Measurements from ENCODE around the gene B4GALNT4.
"Not testable (repeated sequence)": the region's sequence is repeated elsewhere in the genome, so short reads cannot be mapped to it uniquely, and the experiment has no call there.

Gene B4GALNT4

DNA sequence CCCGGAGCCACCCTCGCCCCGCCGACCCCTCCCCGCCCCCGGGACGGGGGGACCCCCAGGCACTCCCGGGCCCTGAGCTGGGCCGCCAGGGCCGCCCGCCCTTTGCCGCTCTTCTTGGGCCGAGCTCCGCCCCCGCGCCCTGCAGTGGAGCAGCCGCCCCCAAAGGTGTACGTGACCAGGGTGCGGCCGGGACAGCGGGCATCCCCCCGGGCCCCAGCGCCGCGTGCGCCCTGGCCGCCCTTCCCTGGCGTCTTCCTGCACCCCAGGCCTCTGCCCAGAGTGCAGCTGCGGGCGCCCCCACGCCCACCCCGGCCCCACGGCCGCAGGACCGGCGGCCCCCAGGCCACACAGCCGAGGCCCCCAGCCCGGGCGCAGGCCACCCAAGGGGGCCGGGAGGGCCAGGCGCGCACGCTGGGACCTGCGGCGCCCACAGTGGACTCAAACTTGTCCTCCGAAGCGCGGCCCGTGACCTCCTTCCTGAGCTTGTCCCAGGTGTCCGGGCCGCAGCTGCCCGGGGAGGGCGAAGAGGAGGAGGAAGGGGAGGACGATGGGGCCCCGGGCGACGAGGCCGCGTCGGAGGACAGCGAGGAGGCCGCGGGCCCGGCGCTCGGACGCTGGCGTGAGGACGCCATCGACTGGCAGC is 7.4 kb downstream of the B4GALNT4 start:
- no peak for DNase-seq

DNA sequence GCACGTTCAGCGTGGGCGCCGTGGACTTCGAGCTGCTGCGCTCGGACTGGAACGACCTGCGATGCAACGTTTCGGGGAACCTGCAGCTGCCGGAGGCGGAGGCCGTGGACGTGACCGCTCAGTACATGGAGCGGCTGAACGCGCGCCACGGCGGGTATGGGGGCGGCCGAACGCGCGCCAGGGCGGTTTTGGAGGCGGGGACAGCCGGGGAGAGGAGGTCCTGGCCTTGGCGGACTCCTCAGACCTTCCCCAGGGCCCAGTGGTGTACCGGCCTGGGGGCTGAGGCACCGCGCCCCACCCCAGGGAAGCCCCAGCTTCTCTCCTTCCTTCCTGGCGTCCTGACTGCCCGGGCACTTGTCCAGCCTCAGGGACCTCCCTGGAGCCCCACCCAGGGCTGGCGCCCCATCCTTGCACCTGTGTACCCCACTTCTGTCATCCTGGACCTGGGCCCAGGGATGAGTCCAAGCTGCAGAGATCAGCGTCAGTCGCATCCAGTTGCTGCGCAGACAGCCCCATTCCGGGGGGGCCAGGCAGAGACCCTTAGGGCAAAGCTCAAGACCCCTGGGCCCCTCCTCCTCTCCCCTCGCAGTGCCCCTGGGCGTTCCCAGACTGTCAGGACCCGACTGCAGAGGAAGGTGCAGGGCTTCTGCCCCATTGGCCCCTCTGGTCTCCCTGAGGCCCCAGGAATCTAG is 8.0 kb downstream of the B4GALNT4 start:
- DNase-seq: no peak

DNA sequence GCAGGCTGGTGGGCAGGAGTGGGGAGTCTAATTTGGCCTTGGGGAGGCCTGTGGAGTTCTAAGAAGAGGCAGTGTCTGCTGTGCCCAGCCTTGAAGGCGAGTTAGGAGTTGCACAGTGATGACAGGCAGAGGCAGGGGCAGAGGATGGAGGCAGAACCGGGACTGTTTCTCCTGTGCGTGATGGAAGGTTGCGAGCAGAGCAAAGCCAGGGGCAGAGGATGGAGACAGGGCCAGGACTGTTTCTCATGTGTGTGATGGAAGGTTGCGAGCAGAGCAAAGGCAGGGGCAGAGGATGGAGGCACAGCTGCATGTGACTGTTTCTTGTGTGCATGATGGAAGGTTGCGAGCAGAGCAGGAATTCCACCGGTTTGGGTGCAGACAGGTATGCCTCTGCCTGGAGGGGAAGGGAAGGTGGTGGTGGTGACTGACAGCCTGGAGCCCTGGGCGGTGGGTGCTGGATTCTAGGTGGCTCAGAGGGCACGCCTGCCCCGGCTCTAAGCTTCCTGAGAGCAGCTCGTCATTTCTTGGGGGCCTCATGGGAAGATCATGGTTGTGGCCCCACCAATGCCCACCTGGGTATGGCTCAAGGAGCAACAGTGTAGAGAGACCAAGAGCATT is 8.7 kb downstream of the B4GALNT4 start:
- DNase-seq: no peak

DNA sequence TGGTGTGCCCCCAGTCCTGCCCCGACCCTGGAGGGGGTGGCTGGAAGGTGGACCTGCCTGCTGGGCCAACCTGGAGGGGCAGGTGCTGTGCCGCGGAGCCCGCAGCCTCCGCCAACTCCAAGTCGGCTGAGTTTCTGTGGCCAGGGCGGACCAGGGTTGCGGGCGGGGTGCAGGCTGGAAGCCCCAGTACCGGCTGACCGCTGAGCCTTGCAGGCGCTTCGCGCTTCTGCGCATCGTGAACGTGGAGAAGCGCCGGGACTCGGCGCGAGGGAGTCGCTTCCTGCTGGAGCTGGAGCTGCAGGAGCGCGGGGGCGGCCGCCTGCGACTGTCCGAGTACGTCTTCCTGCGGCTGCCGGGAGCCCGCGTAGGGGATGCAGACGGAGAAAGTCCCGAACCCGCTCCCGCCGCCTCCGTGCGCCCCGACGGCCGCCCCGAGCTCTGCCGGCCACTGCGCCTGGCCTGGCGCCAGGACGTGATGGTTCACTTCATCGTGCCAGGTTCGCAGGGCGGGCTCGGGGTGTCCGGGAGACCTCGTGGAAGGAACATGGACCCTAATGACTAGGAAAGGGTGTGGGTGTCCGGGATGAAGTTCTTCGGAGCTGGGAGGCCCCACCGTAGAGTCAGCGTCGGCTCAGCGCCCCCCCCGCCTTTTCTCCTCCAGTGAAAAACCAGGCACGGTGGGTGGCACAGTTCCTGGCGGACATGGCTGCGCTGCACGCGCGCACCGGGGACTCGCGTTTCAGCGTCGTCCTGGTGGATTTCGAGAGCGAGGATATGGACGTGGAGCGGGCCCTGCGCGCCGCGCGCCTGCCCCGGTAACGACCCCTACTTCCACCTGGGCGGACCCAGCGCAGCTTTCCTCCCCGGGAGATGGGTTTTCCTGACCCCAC is 10.2 kb downstream of the B4GALNT4 start:
- no peak for DNase-seq

DNA sequence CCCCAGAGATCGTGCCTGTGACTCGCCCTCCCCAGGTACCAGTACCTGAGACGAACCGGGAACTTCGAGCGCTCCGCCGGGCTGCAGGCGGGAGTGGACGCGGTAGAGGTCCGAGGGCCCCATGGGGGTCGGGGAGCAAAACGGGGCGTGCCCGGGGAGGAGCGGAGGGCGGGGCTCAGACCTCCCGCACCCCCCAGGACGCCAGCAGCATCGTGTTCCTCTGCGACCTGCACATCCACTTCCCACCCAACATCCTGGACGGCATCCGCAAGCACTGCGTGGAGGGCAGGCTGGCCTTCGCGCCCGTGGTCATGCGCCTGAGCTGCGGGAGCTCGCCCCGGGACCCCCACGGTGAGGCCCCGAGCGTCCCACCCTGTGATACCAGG is 10.8 kb downstream of the B4GALNT4 start:
- no peak for DNase-seq

DNA sequence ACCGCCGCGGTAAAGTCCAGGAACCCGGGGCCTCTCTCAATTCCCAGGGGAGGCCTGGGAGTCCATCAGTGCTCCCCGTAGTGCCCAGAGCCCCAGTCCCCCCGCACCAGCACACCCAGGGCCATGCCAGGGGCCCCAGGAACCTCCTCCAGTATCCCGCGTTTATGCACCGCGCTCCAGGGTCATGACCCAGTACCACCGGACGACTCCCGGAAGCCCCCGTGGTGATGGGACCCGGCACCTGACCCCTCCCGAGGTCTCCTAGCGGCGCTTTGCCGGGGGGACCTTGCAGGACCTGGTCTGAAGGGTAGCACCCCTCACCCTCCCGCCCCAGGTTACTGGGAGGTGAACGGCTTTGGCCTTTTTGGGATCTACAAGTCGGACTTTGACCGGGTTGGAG is 11.2 kb downstream of the B4GALNT4 start:
- DNase-seq: no peak

DNA sequence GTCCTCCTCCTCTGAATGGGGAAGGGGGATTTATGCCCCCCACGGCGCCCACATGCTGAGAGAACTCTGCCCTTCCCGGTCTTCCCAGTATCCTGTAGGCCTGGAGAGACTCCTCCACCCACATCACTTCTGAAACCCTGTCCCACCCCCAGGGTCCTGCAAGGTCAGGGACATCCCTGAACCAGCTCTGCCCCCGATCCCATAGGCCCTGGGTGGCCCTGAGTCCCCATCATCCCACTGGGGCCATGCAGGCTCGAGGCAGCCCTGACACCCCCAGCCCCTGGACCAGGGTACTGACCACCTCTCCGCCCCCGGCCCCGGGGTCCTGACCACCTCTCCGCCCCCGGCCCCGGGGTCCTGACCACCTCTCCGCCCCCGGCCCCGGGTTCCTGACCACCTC is 11.7 kb downstream of the B4GALNT4 start:
- DNase-seq: no peak

DNA sequence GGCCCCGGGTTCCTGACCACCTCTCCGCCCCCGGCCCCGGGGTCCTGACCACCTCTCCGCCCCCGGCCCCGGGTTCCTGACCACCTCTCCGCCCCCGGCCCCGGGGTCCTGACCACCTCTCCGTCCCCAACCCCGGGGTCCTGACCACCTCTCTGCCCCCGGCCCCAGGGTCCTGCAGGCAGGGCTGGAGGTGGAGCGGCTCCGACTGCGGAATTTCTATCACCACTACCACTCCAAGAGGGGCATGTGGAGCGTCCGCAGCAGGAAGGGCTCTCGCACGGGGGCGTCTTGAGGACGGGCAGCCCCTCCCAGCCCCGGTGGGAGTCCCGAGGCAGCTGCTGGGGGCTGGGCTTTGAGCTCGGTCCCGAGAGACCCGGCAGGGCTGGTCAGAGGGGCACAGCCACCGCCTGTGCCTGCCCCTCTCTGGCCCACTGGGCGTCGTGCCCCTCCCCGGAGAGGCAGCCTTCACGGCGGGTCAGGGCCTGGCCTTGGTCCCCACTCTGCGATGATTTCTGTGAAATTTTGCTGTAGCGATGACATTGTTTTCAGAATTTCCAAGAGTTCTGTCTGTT is 12.3 kb downstream of the B4GALNT4 start:
- no peak for DNase-seq

DNA sequence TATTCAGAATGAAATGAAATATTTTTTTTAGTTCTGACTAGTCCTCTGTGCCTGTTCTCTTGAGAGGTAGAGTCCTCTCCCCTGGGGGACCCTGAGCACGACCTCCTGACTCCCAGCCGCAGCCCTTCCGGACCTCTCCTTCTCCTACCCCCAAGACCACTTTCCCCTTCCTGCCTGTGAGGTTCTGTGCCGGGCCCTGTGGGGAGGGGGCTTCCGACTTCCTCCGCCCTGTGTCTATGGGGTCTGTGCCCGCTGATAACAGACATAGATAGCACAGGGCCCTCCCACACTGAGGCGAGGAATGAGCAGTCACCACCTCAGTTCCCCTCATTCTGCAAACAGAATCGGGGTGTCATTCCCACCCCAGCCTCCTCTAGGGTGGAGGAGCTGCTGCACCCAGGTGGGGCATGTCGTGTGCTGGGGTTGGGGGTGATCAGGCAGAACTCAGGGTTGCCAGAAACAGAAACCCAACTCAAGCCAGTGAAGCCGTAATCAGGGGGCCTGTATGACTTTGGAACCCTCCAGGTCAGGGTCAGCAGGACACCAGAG is 12.9 kb downstream of the B4GALNT4 start:
- no peak for DNase-seq

DNA sequence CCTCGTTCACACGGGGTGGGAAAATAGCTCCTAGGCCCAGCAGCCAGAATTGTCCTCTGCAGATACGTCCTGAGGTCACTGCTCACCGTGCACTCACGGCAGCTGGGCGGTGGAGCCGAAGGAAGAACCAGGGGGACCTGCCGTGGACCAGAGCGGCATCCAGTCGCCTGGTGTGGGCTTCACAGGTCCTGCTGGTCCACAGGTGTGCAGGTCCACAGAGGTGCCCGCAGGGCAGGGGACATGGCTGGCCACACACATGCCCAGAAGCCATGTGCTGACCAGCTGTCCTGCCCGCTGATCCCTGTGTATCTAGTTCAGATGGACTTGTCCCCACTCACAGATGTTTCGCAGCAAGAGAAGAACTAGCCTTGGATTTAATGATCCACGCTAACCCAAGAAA is 14.1 kb downstream of the B4GALNT4 start:
- no peak for DNase-seq

DNA sequence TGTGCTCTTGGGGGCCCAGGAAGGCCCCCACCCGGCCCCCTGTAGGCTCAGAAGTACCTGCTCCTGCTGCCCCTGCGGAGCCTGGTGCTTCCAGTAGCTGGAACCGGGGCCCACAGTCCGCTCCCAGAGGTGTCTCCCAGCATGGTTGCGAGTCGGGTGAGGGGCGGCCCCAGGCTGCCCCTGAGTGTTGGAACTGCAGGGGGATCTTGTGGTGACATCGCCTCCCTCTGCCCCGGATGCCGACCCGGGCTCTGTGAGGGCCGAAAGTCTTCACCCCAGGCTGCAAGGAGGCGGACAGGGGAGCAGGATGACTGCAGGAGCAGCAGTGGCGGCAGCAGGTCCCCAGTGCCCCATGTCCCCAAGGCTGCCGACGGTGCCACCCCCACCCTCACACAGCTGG is 15.2 kb downstream of the B4GALNT4 start:
- no peak for DNase-seq

DNA sequence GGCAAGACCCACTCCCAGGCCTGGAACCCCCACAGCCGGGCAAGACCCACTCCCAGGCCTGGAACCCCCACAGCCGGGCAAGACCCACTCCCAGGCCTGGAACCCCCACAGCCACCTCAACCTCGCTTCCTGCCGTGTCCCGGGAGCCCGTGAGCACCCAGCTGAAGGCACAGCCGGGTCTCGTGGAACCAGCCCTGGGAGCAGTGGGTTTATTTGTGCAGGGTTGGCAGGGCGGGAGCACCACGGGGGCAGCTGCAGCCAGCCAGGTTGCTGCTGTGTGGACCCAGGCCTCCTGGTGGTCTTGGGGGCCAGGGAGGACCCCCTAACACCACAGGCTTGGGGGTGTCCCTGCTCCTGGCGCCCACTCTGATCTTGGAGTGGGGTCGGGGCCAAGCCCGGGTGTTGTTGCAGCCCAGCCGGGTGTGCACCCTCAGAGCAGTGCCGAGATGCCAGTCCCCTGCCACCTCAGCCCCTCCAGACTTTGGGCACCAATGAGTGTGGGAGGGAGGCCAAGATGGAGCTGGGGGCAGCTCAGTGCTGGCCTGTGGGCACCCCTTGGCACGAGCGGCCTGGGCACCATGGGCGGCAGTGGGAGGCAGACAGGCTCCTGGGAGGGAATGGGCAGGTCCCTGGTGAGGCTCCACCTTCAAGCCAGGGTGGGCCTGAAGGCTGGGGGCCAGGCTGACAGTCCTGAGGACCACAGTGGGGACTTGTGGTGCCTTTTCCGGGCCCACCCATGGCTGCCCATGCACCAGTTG is 16.5 kb downstream of the B4GALNT4 start:
- no peak for DNase-seq

DNA sequence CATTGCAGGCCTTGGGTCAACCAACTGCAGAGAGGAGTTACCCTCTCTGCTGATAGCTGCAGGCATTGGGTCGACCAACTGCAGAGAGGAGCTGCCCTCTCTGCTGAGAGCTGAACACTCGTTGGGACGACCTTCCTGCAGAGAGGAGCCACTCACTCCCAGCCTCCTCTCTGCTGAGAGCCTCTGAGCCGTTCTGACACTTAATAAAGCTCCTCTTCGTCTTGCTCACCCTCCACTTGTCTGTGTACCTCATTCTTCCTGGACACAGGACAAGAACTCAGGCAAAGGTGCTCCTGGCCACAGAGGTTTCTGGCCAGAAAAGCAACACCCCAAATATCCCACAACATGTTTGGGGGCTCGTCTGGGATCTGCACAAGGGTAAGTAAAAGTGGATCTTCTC is 17.2 kb downstream of the B4GALNT4 start:
- no peak for DNase-seq

DNA sequence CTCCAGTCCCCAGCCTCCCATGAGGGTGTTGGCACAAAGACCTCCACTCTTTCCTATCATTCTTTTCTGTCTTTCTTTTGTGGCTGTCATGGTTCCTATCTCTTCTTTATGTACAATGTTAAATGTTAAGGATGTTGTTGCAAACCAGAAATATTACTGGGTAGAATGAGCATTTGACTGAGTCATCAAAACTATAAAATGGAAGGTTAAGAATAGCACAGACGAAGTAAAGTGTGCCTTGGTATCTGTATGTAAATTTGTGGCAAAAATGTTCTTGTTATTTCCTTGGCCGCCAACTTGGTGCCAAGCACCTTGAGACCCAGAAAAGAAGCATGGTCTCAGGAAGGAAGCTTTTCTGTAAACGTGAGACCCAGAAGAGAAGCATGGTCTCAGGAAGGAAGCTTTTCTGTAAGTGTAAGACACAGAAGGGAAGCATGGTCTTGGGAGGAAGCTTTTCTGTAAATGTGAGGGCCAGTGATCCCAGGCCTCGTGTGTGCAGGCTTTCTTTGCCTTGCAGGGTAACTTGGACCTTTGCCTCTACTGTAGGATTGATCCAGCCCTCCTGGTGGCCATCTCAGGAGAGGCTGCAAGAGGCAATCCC is 18.0 kb downstream of the B4GALNT4 start:
- DNase-seq: no peak

DNA sequence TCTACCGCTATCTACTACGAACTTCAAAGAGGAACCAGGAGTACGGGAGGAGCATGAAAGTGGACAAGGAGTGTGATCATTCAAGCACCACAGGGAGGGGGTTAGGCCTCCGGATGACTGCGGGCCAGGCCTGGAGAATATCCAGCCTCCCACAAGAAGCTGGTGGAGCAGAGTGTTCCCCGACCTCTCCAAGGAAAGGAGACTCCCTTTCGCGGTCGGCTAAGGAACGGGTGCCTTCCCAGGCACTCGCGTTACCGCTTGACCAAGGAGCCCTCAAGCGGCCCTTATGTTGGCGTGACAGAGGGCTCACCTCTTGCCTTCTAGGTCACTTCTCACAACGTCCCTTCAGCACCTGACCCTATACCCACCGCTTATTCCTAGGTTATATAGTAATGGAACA is 20.1 kb downstream of the B4GALNT4 start:
- DNase-seq: not testable (repeated sequence)

DNA sequence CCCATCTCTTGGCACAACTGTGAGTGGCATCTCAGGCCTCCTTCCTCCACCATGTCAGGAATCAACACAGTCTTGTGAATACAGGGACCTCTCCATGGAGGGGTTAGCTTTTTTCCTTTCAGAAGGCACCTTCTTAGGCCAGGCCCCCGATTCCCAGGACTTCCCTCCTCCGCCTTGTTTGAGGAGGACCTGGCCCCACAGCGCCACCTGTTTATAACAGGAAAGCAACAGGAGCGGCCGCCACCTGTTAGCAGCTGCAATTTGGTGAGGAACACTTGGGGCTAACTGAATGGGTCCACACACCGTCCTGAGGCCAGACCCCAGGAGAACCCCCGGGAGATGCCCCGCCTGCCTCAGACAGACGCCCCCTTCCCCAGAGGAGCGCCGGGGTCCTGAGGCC is 20.9 kb downstream of the B4GALNT4 start:
- DNase-seq: no peak

DNA sequence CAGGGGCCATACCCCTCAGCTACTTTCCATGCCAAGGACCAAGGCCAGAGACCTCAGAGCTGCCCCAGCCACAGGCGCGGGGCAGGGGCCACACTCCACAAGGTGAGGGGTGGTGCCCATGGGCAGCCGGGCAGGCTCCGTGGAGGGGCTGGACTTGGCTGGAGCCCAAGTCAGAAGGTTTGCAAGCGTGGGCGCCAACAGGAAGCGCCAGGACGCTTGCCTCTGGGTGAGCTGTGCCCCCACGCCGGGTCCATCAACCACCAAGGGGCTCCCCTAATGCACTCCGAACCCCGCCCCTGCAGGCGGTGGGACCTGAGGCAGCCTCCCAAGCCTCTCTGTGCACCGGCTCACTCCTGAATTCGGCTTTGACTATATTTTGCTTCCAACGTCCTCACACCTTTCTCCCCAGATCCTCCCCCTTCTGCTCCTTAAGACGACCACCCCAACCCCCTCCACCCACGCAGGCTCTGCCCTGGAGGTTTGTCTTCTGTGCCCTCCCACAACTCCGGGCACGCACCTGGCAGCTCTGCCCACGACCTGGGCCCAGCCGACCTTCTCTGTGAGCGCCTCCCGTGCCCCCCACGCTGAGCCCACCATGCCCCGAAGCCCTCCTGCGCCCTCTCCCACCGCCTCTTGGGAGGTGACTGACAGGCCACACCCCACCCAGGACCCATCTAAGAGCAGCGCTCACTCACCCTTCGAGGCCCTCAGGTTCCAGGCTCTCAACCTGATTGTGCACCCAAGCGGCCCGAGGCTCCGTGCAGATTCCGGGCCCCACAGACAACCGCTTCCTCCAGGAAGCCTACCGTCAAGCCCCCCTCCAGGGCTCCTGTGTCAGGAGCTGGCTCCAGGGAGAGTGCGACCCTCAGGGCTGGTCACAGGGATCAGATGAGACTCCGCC is 22.1 kb downstream of the B4GALNT4 start:
- DNase-seq: no peak

DNA sequence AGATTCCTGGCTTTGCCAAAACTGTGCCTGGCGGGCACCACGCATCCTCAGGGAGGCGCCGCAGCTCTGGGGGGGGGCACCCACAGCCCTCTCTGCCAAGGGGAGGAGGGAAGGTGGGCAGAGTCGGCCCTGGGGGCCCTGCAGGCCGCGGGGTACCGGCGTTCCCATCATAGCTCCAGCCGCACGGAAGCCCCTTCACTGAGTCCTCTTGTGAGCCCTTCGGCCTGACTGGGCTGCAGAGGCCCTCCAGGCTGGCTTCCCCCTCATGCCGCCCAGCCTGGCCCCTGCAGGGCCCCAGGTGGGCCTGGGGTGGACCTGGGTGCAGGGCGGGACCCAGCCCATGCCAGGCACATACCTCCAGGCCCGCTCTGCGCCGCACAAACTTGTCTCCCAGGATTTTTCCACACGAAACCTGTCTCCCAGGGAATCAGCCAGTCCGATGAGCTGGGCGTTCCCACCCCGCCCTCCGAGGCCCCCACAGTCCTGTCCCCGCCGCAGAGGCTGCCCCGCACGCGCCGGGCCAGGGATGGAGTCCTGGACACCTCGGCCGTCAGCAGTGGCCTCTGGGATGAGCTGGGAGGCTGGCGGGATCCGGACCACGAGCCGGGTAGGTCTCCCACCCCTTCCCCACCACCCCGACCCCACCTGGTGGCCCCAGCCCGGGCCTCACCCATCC is 22.9 kb downstream of the B4GALNT4 start:
- no peak for DNase-seq

DNA sequence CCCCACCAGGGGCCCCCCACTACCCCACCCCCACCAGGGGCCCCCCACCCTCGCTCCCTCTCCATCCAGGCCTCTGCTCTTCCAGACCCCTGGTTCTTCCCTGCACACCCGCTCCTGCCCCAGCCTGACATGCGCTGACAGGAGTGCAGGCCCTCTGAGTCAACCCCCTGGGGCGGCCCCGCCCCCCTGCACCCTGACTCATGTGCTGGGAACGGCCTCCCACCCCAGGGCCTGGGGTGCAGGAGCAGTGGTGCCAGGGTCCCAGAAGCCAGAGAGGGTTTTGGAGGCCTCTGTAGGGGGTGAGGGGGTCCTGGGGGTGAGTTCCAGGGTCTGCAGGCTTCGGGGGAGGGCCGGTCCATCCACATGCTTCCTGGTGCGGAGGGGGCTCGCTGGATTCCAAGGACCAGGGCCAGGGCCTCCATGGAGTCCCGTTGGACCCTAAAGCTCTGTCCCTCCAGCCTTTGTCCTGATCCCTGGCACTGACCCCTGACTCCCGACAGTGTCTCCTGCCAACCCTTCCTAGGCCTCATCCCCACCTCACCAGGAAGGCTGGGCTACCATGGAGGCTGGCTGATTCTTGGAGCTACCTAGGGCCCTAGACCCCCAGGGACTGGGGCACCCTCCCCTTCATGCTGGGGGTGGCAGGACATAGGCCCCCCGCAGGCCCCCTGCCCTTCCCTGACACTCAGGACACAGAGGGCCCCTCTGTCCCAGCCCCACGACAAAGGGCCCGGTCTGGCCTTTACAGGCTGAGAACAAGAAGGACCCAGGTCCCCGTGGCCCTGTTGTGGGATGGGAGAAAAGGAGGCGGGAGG is 24.1 kb downstream of the B4GALNT4 start:
- no peak for DNase-seq
